ENCODE data around the gene SPTLC1. TPM values are rescaled to one million over a fixed set of nuclear protein-coding genes. Genes with fewer than 3 reads are reported as not detected.

The SPTLC1 gene
- total and polyA plus RNA-seq, 10 of the 15 experiments (the other 5 are each of a cell fraction or from before 2014, with no cell fraction given), result 38.0 to 68.7 (median 52.8) TPM

GRCh38 chr9:92058026-92058425 is 57.2 kb downstream of the SPTLC1 start:
- ChIA-PET CTCF (interaction anchor here (1.2 kb wide), 1 partner anchor 103 kb away, joined by 4 read pairs; no protein-coding TSS in a partner anchor), POLR2A (no interaction called here), RAD21 (ENCODE audit: unreplicated experiment) (no interaction called here), SMC1A (ENCODE audit: uncharacterized antibody, unreplicated experiment) (interaction anchor here (1.1 to 1.4 kb wide), 2 partner anchors 13 to 28 kb away, joined by 3 to 4 read pairs; no protein-coding TSS in a partner anchor)
- ATAC-seq (no peak), DNase-seq (ENCODE audit: low read depth, low spot score) (no peak), FAIRE-seq (no peak)
- Histone ChIP-seq H3K27me3 (replicated peaks in 1 of 2; ENCODE audit: control insufficient read depth in 2 of 2, insufficient read depth in 2 of 2, low read length in 1 of 2) (no peaks in the 10 kb centered on the region), H3K27ac (ENCODE audit: control insufficient read depth, insufficient read depth) (no peak overlapping the region), H3K4me3 (no peak overlapping the region), H4K20me1 (ENCODE audit: control insufficient read depth, insufficient read depth) (no peaks in the 10 kb centered on the region), H2AFZ (ENCODE audit: control insufficient read depth, low read depth, low read length) (no peak overlapping the region), H3K79me2 (ENCODE audit: control insufficient read depth, insufficient read depth, low read length) (no peaks in the 10 kb centered on the region; the same call in none of the 2 replicates), H3K36me3 (ENCODE audit: control insufficient read depth in 2 of 2, insufficient read depth in 2 of 2, low read length in 1 of 2) (peaks cover 9 to 28% of the 10 kb centered on the region in 2 experiments), H3K9ac (ENCODE audit: control insufficient read depth, insufficient read depth, low read length) (no peak overlapping the region), H3K4me1 (ENCODE audit: control insufficient read depth, insufficient read depth, low read length) (peaks cover 3% of the 10 kb centered on the region; the same call in 1 of the 2 replicates), H3K9me3 (replicated peaks; ENCODE audit: control insufficient read depth, insufficient read depth, low read length) (peaks cover 12% of the 10 kb centered on the region; the same call in 2 of the 3 replicates), H3K4me2 (ENCODE audit: control insufficient read depth, insufficient read depth) (no peak overlapping the region)
- no TSS peak for BruUV-seq (replicated peaks)
- intact Hi-C loops (cut with micrococcal nuclease; ENCODE audit: unreplicated experiment) (no loop called here), in situ Hi-C loops (cut with MboI) (no loop called here)
- TF ChIP-seq YY1 (IDR thresholded peaks at IDR 0.05; ENCODE audit: low read depth, low read length) (no peak), PAX8 (IDR thresholded peaks at IDR 0.05) (no peak), CBX3 (IDR thresholded peaks at IDR 0.05; ENCODE audit: borderline replicate concordance, low read depth) (no peak), CHD1 (IDR thresholded peaks at IDR 0.05; ENCODE audit: low read depth, low read length) (no peak), YBX1 (IDR thresholded peaks at IDR 0.05) (no peak), RUNX3 (IDR thresholded peaks at IDR 0.05; ENCODE audit: low read length) (no peak), ZNF592 (IDR thresholded peaks at IDR 0.05) (no peak), HDAC2 (IDR thresholded peaks at IDR 0.05) (no peak), SMC3 (IDR thresholded peaks at IDR 0.05; ENCODE audit: borderline replicate concordance, low read length) (no peak), BCL11A (IDR thresholded peaks at IDR 0.05; ENCODE audit: low read depth, low read length) (no peak), TARDBP (IDR thresholded peaks at IDR 0.05; ENCODE audit: borderline replicate concordance) (no peak), KAT2A (conservative IDR thresholded peaks at IDR 0.05; ENCODE audit: control insufficient read depth, low read depth, low read length) (no peak), HDGF (IDR thresholded peaks at IDR 0.05) (no peak), MYB (IDR thresholded peaks at IDR 0.05; ENCODE audit: borderline replicate concordance, low read depth, low read length) (no peak), SUZ12 (IDR thresholded peaks at IDR 0.05; ENCODE audit: unreplicated experiment) (no peak), MXI1 (IDR thresholded peaks at IDR 0.05; ENCODE audit: low read depth, low read length) (no peak), GABPA (IDR thresholded peaks at IDR 0.05; ENCODE audit: low read depth) (no peak), HDAC6 (IDR thresholded peaks at IDR 0.05; ENCODE audit: unreplicated experiment) (no peak), POLR2A (IDR thresholded peaks at IDR 0.05; ENCODE audit: low read depth, low read length) (no peak), TAF1 (IDR thresholded peaks at IDR 0.05; ENCODE audit: borderline replicate concordance, low read depth, low read length) (no peak)

Data from GM12878 (cell line).